Transverse colon (tissue), 4 donors: ENCODE measurements around the gene PAIP1. TPM values are rescaled to one million over a fixed set of nuclear protein-coding genes. Genes with fewer than 3 reads are reported as not detected.

Experiments
- DNase-seq: peaks from one replicate; pipeline ENCODE4 v3.0.0-alpha.2; 2019
- H3K27ac ChIP-seq, 4 donors: fragments of 200-600 bp; sonication (generic); 2 replicates each; pipeline ENCODE4 v1.5.1; 2016 to 2018; ENCODE audit warnings: inconsistent platforms in 4 of 4
- H3K27me3 ChIP-seq: fragments of 200-600 bp; sonication (generic); 2 replicates; pipeline ENCODE4 v1.5.1; 2017; ENCODE audit warnings: inconsistent platforms
- H3K36me3 ChIP-seq, 4 donors: fragments of 200-600 bp; sonication (generic); 2 replicates each; pipeline ENCODE4 v1.5.1; 2017 to 2019; ENCODE audit warnings: inconsistent platforms in 4 of 4
- H3K4me1 ChIP-seq, 4 donors: fragments of 200-600 bp; sonication (generic); 2 replicates each; pipeline ENCODE4 v1.5.1; 2017 to 2020; ENCODE audit warnings: inconsistent platforms in 4 of 4
- H3K4me3 ChIP-seq, 4 donors: fragments of 200-600 bp; sonication (generic); 1 replicate in 1 of 4; 2 replicates in 3 of 4; pipeline versions ENCODE4 v1.5.1 to v1.6.1; 2017 to 2019; ENCODE audit warnings: inconsistent platforms in 4 of 4
- H3K9me3 ChIP-seq, 2 donors: fragments of 200-600 bp; sonication (generic); 2 replicates each; pipeline ENCODE4 v1.5.1; 2017 to 2019; ENCODE audit warnings: inconsistent platforms in 2 of 2
- EP300 ChIP-seq: sonication (generic); formaldehyde crosslinking; IDR thresholded peaks from one replicate; pipeline ENCODE4 v1.6.1; 2017; ENCODE audit warnings: antibody characterized with exemption, low read depth
- POLR2A ChIP-seq: fragments of 450-650 bp; IDR thresholded peaks from one replicate; pipeline ENCODE4 v1.6.1; 2016; ENCODE audit warnings: antibody characterized with exemption, mild to moderate bottlenecking, moderate library complexity
- POLR2AphosphoS5 ChIP-seq, 3 donors: sonication (generic); formaldehyde crosslinking; IDR thresholded peaks; one replicate each; pipeline ENCODE4 v1.6.1; 2016; ENCODE audit warnings: antibody characterized with exemption in 3 of 3
- WGBS, 2 donors: methylation state at CpG; one replicate each; pipeline ENCODE4 v1.1.5; 2018; ENCODE audit warnings: low coverage in 1 of 2; 5-methylcytosine and 5-hydroxymethylcytosine counted together
- in situ Hi-C, 4 donors: fragments of 200-750 bp; cut with MboI; loops; one replicate each; pipeline versions ENCODE4 v1.15.0 to v1.15.1; 2017; ENCODE audit warnings: low sequenced_read_pairs in 3 of 4, low pct_ligation_motif_present in 1 of 4, low pct_unique_long_range_greater_than_20kb in 1 of 4
- intact Hi-C: fragments of 100-400 bp; cut with DNase I; formaldehyde crosslinking; loops from one replicate; pipeline ENCODE4 v1.15.1; 2023; ENCODE audit warnings: low total_unique reads
- total RNA-seq, 4 donors: library from RNA; depleted of rRNA; stranded (reverse); fragments of >200 nt; gene quantifications; one replicate each; pipeline ENCODE4 v1.1.0, GENCODE V29; 2016
- TF ChIP-seq, protein P1 (sequence below), 5 experiments: fragments of 200-600 bp in 3 of 5; fragments of 450-650 bp in 2 of 5; sonication (generic) in 3 of 5; IDR thresholded peaks; 1 replicate in 2 of 5; 2 replicates in 3 of 5; pipeline ENCODE4 v1.5.1; 2016 to 2017; ENCODE audit warnings: antibody characterized with exemption in 5 of 5, inconsistent platforms in 3 of 5, mild to moderate bottlenecking in 2 of 5, moderate library complexity in 1 of 5

The PAIP1 gene
- total RNA-seq, 4 donors from 2014 or later: 17.1 to 61.4 (median 46.3) TPM

DNA sequence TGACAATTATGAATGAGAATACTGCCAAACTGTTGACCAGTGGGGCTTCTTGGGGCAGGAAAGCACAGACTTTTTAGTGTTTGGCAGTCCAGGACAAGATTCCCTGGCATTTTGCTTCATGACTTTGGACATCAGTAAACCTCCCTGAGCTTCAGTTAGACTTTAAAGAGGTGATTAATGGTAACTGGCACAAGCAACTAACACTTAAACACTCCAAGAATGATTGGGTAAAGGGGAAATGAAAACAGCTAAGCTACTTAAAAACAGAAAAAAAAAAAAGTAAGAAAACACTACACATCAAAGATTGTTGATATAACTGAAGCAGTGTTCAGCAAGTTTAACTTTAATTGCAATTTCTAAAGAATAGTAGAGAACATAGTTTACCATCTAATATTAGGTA lies 13.4 kb downstream of the PAIP1 start:
- H3K36me3 ChIP-seq: peaks cover 0 to 77% (median 19%) of the 10 kb centered on the region in 4 donors

DNA sequence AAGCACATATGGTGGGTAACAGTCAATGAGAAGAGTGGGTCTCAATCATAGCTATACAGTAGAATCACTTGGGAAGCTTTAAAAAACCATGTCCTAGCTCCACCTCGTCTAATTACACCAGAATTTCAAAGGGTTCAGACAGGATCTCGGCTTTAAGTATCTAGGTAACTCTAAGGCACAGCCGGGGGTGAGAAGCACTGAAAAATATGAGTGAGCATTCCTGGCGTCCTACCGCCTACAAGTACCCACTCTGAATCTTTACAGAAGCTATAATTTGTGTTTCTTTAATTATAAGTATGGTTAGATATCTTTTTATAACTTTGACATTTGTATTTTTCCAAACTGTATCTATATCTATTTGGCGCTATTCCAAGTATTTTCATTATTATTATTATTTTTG lies 16.1 kb downstream of the PAIP1 start:
- no peak overlapping the region for H3K4me3 ChIP-seq
- in situ Hi-C loops (no loop called here), intact Hi-C loops (no loop called here)
- no peak overlapping the region for H3K27ac ChIP-seq
- DNase-seq: no peak
- H3K36me3 ChIP-seq: peaks cover 0 to 68% (median 22%) of the 10 kb centered on the region in 4 donors
- 90 to 91% methylated on average over 6 of the region's 6 CpGs for WGBS, 2 donors
- no peaks in the 10 kb centered on the region for H3K9me3 ChIP-seq
- no peaks in the 10 kb centered on the region for H3K4me1 ChIP-seq
- H3K27me3 ChIP-seq: no peaks in the 10 kb centered on the region
- TF ChIP-seq POLR2A (no peak), POLR2AphosphoS5 (IDR thresholded peaks at IDR 0.05) (no peak), EP300 (no peak)
- TF ChIP-seq, protein P1, sequence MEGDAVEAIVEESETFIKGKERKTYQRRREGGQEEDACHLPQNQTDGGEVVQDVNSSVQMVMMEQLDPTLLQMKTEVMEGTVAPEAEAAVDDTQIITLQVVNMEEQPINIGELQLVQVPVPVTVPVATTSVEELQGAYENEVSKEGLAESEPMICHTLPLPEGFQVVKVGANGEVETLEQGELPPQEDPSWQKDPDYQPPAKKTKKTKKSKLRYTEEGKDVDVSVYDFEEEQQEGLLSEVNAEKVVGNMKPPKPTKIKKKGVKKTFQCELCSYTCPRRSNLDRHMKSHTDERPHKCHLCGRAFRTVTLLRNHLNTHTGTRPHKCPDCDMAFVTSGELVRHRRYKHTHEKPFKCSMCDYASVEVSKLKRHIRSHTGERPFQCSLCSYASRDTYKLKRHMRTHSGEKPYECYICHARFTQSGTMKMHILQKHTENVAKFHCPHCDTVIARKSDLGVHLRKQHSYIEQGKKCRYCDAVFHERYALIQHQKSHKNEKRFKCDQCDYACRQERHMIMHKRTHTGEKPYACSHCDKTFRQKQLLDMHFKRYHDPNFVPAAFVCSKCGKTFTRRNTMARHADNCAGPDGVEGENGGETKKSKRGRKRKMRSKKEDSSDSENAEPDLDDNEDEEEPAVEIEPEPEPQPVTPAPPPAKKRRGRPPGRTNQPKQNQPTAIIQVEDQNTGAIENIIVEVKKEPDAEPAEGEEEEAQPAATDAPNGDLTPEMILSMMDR (IDR thresholded peaks at IDR 0.05): no peak

More for the DNA sequence above, 13.4 kb downstream of the PAIP1 start:
- intact Hi-C loops: no loop called here
- H3K27ac ChIP-seq: no peak overlapping the region
- no peak for DNase-seq
- TF ChIP-seq POLR2AphosphoS5 (IDR thresholded peaks at IDR 0.05): no peak
- TF ChIP-seq, protein P1 (IDR thresholded peaks at IDR 0.05): no peak
- no peak for TF ChIP-seq EP300
- no peak for TF ChIP-seq POLR2A
- H3K27me3 ChIP-seq: no peaks in the 10 kb centered on the region
- in situ Hi-C loops: no loop called here
- no peaks in the 10 kb centered on the region for H3K9me3 ChIP-seq
- no peaks in the 10 kb centered on the region for H3K4me1 ChIP-seq
- H3K4me3 ChIP-seq: no peak overlapping the region

DNA sequence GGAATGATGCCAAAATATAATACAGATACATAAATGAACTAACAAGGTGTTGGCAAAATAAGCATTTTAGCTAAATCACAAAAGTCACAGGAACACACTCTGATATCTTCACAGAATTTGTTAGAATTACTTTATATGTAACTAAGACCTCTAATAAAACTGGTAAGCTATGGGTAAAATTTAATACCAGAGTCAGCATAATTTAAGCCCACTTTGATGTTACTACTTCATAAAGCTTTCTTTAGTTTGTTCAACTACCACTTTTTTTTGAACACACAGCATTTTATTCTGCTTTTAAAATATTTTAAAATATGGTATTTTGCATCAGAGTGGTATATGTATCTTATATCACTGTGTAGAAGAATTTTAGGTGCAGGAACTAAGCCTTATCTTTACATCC lies 19.9 kb downstream of the PAIP1 start:
- DNase-seq: no peak
- no peaks in the 10 kb centered on the region for H3K27me3 ChIP-seq
- no peak overlapping the region for H3K27ac ChIP-seq
- H3K4me3 ChIP-seq: no peak overlapping the region
- intact Hi-C loops (no loop called here), in situ Hi-C loops (no loop called here)
- no peaks in the 10 kb centered on the region for H3K9me3 ChIP-seq
- H3K36me3 ChIP-seq: peaks cover 0 to 69% (median 34%) of the 10 kb centered on the region in 4 donors
- TF ChIP-seq EP300: no peak
- TF ChIP-seq, protein P1 (IDR thresholded peaks at IDR 0.05): no peak
- TF ChIP-seq POLR2A: no peak
- no peak for TF ChIP-seq POLR2AphosphoS5 (IDR thresholded peaks at IDR 0.05)
- H3K4me1 ChIP-seq: no peaks in the 10 kb centered on the region

DNA sequence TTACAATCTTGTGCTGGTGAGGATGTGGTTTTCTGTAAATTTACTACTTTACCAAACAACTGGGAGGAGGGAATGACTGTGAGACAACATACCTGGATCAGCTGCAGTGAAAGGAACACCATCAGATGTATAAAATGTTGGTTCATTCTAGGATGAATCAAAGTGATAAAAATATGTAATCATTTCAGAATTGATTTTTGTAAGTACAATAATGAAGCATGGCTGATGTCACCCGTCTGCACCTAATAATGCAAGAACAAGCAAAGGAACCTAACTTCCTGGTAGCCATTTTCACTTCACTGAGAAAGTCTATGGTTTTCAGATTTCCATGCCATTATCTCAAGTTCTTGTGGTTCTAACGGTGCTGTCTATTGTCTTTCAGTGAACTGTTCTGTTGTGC lies 23.2 kb downstream of the PAIP1 start:
- in situ Hi-C loops: no loop called here
- Histone ChIP-seq H3K4me1 (no peaks in the 10 kb centered on the region), H3K27ac (no peak overlapping the region), H3K27me3 (no peaks in the 10 kb centered on the region), H3K9me3 (no peaks in the 10 kb centered on the region), H3K4me3 (no peak overlapping the region), H3K36me3 (peaks cover 0 to 84% (median 38%) of the 10 kb centered on the region in 4 donors)
- 68 to 69% methylated on average over 2 of the region's 2 CpGs for WGBS, 2 donors
- DNase-seq: no peak
- intact Hi-C loops: no loop called here
- TF ChIP-seq POLR2AphosphoS5 (IDR thresholded peaks at IDR 0.05): no peak
- no peak for TF ChIP-seq POLR2A
- no peak for TF ChIP-seq EP300
- TF ChIP-seq, protein P1 (IDR thresholded peaks at IDR 0.05): no peak
